ENCODE measurements around the gene ABCA13.

Gene ABCA13

GRCh38 chr7:48634116-48634632 is 462.9 kb downstream of the ABCA13 start:
- DNase-seq (ENCODE audit: low read depth in 2 of 2): no peak

- DNase-seq (ENCODE audit: low read depth in 2 of 2): no peak
Observed at GRCh38 chr7:48635796-48636195, 464.5 kb downstream of the ABCA13 start.

GRCh38 chr7:48636391-48637015 is 465.2 kb downstream of the ABCA13 start:
- no peak for DNase-seq (ENCODE audit: low read depth in 2 of 2)

- no peak for DNase-seq (ENCODE audit: low read depth in 2 of 2)
Observed at GRCh38 chr7:48637382-48637781, 466.1 kb downstream of the ABCA13 start.

GRCh38 chr7:48638041-48638440 is 466.8 kb downstream of the ABCA13 start:
- DNase-seq (ENCODE audit: low read depth in 2 of 2): no peak

GRCh38 chr7:48643431-48644013 is 472.3 kb downstream of the ABCA13 start:
- DNase-seq (ENCODE audit: low read depth in 2 of 2): no peak

- no peak for DNase-seq (ENCODE audit: low read depth in 2 of 2)
Observed at GRCh38 chr7:48658138-48658537, 486.9 kb downstream of the ABCA13 start.

- no peak for DNase-seq (ENCODE audit: low read depth in 2 of 2)
Observed at GRCh38 chr7:48660306-48660870, 489.1 kb downstream of the ABCA13 start.

- DNase-seq (ENCODE audit: low read depth in 2 of 2): no peak
Observed at GRCh38 chr7:48664241-48664640, 493.0 kb downstream of the ABCA13 start.

GRCh38 chr7:48665353-48666135 is 494.3 kb downstream of the ABCA13 start:
- no peak for DNase-seq (ENCODE audit: low read depth in 2 of 2)

- no peak for DNase-seq (ENCODE audit: low read depth in 2 of 2)
Observed at GRCh38 chr7:48667407-48667806, 496.1 kb downstream of the ABCA13 start.

GRCh38 chr7:48671656-48672055 is 500.4 kb downstream of the ABCA13 start:
- no peak for DNase-seq (ENCODE audit: low read depth in 2 of 2)

- no peak for DNase-seq (ENCODE audit: low read depth in 2 of 2)
Observed at GRCh38 chr7:48681006-48681405, 509.7 kb downstream of the ABCA13 start.

- DNase-seq (ENCODE audit: low read depth in 2 of 2): no peak
Observed at GRCh38 chr7:48691788-48692187, 520.5 kb downstream of the ABCA13 start.
